GM18499 (cell line): ENCODE data around the gene B2M.
A peak's percentile ranks its signal among the peaks of the same experiment; 100 is the strongest.
"Not testable (repeated sequence)": the region's sequence is repeated elsewhere in the genome, so short reads cannot be mapped to it uniquely, and the experiment has no call there.

Experiments used
- ATAC-seq: cut with Tn5 transposase; IDR thresholded peaks from one replicate; pipeline ENCODE4 v1.9.1; 2021; ENCODE audit warnings: moderate number of reproducible peaks; ENCODE audit not compliant: insufficient read depth, unreplicated experiment

B2M gene

DNA sequence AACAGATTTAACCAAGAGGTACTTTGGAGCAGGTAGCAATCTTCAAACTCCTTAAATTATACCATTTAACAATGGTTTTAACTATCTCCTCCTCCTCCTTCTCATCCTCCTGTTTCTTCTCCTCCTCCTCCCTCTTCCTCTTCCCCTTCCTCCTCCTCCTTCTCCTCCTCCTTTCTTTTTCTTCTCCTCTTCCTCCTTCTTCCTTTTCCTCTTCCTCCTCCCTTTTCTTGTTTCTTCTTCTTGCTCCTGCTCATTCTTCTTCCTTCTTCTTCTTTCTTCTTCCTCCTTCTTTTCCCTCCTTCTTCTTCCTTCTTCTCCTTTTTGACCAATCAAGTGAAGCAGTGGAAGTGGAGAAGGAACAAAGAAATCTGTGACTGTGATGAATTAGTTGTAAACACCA lies 14.3 kb upstream of the B2M start:
- ATAC-seq = no peak

DNA sequence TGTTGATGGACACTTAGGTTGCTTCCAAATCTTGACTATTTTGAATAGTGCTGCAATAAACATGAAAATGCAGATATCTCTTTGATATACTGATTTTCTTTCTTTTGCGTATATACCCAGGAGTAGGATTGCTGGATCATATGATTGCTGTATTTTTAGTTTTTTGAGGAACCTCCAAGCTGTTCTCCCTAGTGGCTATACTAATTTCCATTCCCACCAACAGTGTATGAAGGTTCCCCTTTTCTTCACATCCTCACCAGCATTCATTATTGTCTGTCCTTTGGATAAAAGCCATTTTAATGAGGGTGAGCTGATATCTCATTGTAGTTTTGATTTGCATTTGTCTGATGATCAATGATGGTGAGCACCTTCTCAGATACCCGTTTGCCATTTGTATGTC lies 12.7 kb upstream of the B2M start:
- ATAC-seq = no peak

DNA sequence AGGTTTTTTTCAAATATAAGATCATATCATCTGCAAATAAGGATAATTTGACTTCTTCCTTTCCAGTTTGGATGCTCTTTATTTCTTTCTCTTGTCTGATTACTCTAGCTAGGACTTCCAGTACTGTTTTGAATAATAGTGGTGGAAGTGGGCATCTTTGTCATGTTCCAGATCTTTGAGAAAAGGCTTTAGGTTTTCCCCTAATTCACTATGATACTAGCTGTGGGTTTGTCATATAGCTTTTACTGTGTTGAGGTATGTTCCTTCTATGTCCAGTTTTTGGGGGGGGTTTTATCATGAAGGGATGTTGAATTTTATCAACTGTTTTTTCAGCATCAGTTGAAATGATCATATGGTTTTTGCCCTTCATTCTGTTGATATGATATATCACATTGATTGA lies 10.6 kb upstream of the B2M start:
- not testable (repeated sequence) for ATAC-seq

DNA sequence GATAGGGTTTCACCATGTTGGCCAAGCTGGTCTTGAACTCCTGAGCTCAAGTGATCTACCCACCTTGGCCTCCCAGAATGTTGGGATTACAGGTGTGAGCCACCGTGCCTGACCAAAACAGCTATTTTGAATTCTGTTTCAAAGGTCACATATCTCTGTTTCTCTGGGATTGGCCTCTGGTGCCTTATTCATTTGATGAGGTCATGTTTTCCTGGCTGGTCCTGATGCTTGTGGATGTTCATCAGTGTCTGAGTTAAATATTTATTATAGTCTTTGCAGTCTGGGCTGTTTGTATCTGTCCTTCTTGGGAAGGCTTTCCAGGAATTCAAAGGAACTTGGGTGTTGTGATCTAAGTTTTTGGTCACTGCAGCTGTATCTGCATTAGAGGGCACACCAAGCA lies 5.3 kb upstream of the B2M start:
- no peak for ATAC-seq

DNA sequence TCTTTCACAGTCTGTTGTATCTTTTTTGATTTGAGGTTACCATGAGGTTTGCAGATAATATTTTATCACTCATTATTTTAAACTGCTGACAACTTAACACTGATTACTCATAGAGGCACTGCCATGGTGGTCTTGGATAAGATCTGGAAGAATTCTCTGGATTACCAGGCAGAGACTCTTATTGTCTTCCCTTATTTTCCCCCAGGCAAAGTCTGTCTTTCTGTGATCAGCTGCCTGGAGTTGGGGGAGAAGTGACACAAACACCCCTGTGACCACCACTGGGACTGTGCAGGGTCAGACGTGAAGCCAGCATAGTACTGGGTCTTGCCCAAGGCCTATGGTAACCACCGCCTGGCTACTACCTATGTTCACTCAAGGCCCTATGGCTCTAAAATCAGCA lies 4.9 kb upstream of the B2M start:
- no peak for ATAC-seq

DNA sequence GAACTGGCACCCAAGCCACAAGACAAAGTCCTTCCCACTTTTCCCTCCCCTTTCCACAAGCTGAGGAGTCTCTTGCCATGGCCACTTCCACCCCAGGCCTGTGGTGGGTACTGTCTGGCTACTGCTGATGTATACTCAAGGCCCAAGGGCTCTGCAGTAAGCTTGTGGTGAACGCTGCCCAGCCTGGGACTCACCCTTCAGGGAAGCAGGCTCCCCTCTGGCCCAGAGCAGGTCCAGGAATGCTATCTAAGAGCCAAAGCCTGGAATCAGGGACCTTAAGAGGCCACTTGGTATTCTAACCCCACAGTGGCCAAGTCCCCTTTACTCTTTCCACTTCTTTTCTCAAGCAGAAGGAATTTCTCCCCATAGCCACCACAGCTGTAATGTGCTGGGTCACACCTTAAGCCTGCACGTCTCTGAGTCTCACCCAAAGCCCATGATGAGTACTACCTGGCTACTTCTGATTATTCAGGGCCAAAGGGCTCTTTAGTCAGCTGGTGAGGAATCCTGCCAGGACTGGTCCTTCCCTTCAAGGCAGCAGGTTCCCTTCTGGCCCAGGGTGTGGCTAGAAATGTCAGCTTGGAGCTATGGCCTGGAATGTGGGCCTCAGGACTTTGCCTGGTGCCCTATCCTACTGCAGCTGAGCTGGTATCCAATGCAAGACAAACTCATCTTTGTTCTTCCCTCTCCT lies 4.2 kb upstream of the B2M start:
- ATAC-seq = no peak

DNA sequence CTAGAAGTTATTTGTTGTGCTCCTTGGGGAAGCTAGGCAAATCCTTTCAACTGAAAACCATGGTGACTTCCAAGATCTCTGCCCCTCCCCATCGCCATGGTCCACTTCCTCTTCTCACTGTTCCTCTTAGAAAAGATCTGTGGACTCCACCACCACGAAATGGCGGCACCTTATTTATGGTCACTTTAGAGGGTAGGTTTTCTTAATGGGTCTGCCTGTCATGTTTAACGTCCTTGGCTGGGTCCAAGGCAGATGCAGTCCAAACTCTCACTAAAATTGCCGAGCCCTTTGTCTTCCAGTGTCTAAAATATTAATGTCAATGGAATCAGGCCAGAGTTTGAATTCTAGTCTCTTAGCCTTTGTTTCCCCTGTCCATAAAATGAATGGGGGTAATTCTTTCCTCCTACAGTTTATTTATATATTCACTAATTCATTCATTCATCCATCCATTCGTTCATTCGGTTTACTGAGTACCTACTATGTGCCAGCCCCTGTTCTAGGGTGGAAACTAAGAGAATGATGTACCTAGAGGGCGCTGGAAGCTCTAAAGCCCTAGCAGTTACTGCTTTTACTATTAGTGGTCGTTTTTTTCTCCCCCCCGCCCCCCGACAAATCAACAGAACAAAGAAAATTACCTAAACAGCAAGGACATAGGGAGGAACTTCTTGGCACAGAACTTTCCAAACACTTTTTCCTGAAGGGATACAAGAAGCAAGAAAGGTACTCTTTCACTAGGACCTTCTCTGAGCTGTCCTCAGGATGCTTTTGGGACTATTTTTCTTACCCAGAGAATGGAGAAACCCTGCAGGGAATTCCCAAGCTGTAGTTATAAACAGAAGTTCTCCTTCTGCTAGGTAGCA lies 851 bp upstream of the B2M start:
- no peak for ATAC-seq

DNA sequence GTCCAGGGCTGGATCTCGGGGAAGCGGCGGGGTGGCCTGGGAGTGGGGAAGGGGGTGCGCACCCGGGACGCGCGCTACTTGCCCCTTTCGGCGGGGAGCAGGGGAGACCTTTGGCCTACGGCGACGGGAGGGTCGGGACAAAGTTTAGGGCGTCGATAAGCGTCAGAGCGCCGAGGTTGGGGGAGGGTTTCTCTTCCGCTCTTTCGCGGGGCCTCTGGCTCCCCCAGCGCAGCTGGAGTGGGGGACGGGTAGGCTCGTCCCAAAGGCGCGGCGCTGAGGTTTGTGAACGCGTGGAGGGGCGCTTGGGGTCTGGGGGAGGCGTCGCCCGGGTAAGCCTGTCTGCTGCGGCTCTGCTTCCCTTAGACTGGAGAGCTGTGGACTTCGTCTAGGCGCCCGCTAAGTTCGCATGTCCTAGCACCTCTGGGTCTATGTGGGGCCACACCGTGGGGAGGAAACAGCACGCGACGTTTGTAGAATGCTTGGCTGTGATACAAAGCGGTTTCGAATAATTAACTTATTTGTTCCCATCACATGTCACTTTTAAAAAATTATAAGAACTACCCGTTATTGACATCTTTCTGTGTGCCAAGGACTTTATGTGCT lies 527 bp downstream of the B2M start:
- ATAC-seq = peak; percentile 4

DNA sequence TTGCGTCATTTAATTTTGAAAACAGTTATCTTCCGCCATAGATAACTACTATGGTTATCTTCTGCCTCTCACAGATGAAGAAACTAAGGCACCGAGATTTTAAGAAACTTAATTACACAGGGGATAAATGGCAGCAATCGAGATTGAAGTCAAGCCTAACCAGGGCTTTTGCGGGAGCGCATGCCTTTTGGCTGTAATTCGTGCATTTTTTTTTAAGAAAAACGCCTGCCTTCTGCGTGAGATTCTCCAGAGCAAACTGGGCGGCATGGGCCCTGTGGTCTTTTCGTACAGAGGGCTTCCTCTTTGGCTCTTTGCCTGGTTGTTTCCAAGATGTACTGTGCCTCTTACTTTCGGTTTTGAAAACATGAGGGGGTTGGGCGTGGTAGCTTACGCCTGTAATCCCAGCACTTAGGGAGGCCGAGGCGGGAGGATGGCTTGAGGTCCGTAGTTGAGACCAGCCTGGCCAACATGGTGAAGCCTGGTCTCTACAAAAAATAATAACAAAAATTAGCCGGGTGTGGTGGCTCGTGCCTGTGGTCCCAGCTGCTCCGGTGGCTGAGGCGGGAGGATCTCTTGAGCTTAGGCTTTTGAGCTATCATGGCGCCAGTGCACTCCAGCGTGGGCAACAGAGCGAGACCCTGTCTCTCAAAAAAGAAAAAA lies 1.2 kb downstream of the B2M start:
- ATAC-seq = no peak

DNA sequence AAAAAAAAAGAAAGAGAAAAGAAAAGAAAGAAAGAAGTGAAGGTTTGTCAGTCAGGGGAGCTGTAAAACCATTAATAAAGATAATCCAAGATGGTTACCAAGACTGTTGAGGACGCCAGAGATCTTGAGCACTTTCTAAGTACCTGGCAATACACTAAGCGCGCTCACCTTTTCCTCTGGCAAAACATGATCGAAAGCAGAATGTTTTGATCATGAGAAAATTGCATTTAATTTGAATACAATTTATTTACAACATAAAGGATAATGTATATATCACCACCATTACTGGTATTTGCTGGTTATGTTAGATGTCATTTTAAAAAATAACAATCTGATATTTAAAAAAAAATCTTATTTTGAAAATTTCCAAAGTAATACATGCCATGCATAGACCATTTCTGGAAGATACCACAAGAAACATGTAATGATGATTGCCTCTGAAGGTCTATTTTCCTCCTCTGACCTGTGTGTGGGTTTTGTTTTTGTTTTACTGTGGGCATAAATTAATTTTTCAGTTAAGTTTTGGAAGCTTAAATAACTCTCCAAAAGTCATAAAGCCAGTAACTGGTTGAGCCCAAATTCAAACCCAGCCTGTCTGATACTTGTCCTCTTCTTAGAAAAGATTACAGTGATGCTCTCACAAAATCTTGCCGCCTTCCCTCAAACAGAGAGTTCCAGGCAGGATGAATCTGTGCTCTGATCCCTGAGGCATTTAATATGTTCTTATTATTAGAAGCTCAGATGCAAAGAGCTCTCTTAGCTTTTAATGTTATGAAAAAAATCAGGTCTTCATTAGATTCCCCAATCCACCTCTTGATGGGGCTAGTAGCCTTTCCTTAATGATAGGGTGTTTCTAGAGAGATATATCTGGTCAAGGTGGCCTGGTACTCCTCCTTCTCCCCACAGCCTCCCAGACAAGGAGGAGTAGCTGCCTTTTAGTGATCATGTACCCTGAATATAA lies 2.0 kb downstream of the B2M start:
- ATAC-seq = no peak

DNA sequence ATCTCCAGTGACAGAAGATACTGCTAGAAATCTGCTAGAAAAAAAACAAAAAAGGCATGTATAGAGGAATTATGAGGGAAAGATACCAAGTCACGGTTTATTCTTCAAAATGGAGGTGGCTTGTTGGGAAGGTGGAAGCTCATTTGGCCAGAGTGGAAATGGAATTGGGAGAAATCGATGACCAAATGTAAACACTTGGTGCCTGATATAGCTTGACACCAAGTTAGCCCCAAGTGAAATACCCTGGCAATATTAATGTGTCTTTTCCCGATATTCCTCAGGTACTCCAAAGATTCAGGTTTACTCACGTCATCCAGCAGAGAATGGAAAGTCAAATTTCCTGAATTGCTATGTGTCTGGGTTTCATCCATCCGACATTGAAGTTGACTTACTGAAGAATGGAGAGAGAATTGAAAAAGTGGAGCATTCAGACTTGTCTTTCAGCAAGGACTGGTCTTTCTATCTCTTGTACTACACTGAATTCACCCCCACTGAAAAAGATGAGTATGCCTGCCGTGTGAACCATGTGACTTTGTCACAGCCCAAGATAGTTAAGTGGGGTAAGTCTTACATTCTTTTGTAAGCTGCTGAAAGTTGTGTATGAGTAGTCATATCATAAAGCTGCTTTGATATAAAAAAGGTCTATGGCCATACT lies 4.0 kb downstream of the B2M start:
- no peak for ATAC-seq

DNA sequence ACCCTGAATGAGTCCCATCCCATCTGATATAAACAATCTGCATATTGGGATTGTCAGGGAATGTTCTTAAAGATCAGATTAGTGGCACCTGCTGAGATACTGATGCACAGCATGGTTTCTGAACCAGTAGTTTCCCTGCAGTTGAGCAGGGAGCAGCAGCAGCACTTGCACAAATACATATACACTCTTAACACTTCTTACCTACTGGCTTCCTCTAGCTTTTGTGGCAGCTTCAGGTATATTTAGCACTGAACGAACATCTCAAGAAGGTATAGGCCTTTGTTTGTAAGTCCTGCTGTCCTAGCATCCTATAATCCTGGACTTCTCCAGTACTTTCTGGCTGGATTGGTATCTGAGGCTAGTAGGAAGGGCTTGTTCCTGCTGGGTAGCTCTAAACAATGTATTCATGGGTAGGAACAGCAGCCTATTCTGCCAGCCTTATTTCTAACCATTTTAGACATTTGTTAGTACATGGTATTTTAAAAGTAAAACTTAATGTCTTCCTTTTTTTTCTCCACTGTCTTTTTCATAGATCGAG lies 4.5 kb downstream of the B2M start:
- ATAC-seq = no peak

DNA sequence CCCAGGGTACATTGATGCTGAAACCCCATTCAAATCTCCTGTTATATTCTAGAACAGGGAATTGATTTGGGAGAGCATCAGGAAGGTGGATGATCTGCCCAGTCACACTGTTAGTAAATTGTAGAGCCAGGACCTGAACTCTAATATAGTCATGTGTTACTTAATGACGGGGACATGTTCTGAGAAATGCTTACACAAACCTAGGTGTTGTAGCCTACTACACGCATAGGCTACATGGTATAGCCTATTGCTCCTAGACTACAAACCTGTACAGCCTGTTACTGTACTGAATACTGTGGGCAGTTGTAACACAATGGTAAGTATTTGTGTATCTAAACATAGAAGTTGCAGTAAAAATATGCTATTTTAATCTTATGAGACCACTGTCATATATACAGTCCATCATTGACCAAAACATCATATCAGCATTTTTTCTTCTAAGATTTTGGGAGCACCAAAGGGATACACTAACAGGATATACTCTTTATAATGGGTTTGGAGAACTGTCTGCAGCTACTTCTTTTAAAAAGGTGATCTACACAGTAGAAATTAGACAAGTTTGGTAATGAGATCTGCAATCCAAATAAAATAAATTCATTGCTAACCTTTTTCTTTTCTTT lies 5.8 kb downstream of the B2M start:
- ATAC-seq = no peak

DNA sequence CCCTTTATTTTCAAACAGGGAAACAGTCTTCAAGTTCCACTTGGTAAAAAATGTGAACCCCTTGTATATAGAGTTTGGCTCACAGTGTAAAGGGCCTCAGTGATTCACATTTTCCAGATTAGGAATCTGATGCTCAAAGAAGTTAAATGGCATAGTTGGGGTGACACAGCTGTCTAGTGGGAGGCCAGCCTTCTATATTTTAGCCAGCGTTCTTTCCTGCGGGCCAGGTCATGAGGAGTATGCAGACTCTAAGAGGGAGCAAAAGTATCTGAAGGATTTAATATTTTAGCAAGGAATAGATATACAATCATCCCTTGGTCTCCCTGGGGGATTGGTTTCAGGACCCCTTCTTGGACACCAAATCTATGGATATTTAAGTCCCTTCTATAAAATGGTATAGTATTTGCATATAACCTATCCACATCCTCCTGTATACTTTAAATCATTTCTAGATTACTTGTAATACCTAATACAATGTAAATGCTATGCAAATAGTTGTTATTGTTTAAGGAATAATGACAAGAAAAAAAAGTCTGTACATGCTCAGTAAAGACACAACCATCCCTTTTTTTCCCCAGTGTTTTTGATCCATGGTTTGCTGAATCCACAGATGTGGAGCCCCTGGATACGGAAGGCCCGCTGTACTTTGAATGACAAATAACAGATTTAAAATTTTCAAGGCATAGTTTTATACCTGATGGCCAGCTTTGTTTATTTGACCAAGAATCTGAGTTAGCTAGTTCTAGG lies 7.0 kb downstream of the B2M start:
- no peak for ATAC-seq

DNA sequence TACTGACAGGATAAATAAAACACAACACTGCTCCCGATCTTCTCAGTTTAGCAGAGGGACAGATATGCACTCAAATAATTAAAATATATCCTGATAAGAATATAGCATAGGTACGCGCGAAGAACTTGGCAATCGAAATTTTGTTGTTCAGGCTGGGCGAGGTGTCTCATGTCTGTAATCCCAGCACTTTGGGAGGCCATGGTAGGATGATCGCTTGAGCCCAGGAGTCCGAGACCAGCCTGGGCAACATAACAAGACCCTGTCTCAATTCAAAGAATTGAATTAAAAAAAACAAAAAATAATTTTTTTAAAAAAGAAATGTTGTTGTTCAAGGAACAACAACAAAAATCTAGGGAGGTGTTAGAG lies 7.6 kb downstream of the B2M start:
- no peak for ATAC-seq

DNA sequence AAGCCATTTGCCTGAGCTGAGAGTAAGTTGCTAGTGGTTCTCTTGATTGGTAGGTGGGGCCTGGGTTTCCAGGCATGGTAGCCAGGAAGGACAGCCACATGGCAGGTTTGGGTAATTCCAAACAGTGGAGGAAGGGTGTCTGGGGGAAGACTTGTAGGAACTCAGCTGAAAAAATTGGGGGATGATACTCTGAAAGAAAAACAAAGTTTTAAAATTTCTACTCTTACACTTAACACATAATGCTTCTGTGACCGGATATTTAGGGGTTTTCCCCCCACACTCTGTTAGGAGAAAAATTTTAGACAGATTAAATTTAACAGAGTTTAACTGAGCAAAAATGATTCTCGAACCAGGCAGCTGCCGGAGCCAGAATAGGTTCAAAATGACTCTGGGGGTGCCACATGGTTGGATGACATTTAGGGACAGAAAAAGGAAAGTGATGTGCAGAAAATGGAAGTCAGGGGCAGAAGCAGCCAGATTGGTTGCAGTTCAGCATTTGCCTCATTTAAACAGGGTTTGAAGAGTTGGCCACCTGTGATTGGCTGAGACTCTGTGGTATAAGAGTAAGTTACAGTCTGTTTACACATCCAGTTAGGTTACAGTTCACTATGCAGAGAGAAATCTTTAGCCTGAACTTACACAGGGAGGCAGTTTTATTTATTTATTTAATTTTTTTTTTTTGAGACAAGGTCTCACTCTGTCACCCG lies 8.1 kb downstream of the B2M start:
- peak; percentile 26 for ATAC-seq

DNA sequence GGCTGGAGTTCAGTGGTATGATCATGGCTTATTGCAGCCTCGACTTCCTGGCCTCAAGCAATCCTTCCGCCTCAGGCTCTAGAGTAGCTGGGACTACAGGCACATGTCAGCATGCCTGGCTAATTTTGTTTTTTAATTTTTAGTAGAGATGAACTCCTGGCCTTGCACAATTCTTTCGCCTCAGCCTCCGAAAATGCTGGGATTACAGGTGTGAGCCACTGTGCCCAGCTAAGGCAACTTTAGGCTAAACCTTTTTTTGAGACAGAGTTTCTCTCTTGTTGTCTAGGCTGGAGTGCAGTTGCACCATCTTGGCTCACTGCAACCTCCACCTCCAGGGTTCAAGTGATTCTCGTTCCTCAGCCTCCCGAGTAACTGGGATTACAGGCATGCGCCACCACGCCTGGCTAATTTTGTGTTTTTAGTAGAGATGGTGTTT lies 8.7 kb downstream of the B2M start:
- ATAC-seq = not testable (repeated sequence)
